ENCODE data around the gene CHCHD3. TPM values are rescaled to one million over a fixed set of nuclear protein-coding genes. Genes with fewer than 3 reads are reported as not detected.

Gene CHCHD3
- total and polyA plus RNA-seq, 4 donors, result 20.1 to 78.0 (median 46.9) TPM

DNA sequence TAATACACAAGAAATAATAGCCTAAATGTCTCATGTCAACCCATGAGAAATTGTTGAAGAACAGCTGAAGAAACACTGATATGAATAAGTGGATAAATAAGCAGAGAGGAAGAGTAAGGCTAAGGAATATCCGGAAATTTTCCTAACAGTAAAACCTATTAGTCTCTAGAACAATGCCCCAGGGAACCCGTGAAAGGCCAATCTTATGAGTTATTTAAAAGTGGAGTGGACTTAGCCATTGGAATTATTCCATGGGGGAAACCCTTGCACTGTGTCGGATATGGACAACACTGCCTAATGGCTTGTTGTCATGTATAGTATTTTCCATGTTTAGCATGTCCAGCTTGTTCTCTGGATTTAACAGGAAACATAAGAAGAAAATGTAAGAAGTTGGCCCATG lies 288.4 kb downstream of the CHCHD3 start:
- H3K27me3 ChIP-seq (ENCODE audit: control insufficient read depth in 3 of 3, insufficient read depth in 3 of 3, low read length in 2 of 3), result no peaks in the 10 kb centered on the region
- WGBS, 2 donors, result 88 to 93% methylated on average over 3 of the region's 3 CpGs
- no peak overlapping the region for H3K9ac ChIP-seq (ENCODE audit: insufficient read depth in 1 of 2, low read length in 2 of 2)
- TF ChIP-seq, protein P1, sequence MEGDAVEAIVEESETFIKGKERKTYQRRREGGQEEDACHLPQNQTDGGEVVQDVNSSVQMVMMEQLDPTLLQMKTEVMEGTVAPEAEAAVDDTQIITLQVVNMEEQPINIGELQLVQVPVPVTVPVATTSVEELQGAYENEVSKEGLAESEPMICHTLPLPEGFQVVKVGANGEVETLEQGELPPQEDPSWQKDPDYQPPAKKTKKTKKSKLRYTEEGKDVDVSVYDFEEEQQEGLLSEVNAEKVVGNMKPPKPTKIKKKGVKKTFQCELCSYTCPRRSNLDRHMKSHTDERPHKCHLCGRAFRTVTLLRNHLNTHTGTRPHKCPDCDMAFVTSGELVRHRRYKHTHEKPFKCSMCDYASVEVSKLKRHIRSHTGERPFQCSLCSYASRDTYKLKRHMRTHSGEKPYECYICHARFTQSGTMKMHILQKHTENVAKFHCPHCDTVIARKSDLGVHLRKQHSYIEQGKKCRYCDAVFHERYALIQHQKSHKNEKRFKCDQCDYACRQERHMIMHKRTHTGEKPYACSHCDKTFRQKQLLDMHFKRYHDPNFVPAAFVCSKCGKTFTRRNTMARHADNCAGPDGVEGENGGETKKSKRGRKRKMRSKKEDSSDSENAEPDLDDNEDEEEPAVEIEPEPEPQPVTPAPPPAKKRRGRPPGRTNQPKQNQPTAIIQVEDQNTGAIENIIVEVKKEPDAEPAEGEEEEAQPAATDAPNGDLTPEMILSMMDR (IDR thresholded peaks at IDR 0.05; ENCODE audit: control extremely low read depth, extremely low read depth), result no peak
- H3K9me3 ChIP-seq (ENCODE audit: control insufficient read depth in 4 of 4, insufficient read depth in 3 of 4, low read length in 3 of 4), result no peaks in the 10 kb centered on the region
- H3K4me1 ChIP-seq (ENCODE audit: control insufficient read depth in 5 of 5, insufficient read depth in 5 of 5, low read length in 5 of 5), result peaks cover 0 to 8% (median 0%) of the 10 kb centered on the region in 5 donors
- ATAC-seq (ENCODE audit: insufficient read depth, low FRiP score) (no peak), DNase-seq (no peak)
- H3K36me3 ChIP-seq (ENCODE audit: control insufficient read depth in 4 of 4, insufficient read depth in 4 of 4, low read length in 4 of 4), result peaks cover 0 to 9% (median 3%) of the 10 kb centered on the region in 4 donors
- H3K4me3 ChIP-seq, result no peak overlapping the region
- H3K27ac ChIP-seq (ENCODE audit: low read depth in 1 of 2, low read length in 1 of 2), result no peak overlapping the region

DNA sequence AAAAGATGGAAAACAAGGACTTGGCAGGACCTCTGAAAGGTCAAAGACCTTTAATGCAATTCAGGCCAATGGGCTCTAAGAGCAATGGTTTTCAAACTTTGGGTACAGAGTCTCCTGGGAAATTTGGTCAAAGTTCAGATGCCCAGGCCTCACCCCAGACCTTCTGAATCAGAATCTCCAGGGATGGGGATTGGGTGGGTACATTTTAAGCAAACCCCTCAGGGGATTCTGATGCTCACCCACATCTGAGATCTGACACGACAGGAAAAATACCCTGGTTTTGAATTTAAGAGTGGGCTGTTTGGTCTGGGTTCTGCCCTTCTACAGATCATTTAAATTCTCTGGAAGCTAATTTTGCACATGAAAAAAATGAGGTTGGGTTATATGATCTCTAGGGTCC lies 290.9 kb downstream of the CHCHD3 start:
- Histone ChIP-seq H3K4me1 (ENCODE audit: control insufficient read depth in 5 of 5, insufficient read depth in 5 of 5, low read length in 5 of 5) (peaks cover 0 to 7% (median 0%) of the 10 kb centered on the region in 5 donors), H3K27me3 (ENCODE audit: control insufficient read depth in 3 of 3, insufficient read depth in 3 of 3, low read length in 2 of 3) (no peaks in the 10 kb centered on the region)
- WGBS, 2 donors, result 96 to 98% methylated on average over 1 of the region's 1 CpG

DNA sequence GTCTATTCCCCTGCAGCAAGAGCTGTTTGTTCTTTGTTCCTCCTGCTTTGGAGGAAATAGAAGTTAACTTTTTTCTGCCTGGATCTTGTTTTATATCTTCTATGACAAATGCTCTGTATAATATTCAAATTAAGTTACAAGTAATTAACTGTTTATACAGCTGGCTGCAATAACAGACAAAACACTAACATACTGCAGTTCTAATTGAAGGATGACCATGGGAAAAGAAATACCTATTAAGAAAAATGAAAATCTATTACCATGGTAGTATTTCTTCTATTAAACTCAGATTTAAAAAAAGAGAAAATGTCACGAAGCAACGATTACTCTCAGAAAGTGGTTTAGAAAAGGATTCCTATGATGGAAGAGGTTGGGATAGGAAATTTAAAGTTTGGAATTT lies 291.8 kb downstream of the CHCHD3 start:
- Histone ChIP-seq H3K36me3 (ENCODE audit: control insufficient read depth in 4 of 4, insufficient read depth in 4 of 4, low read length in 4 of 4) (peaks cover 0 to 6% (median 2%) of the 10 kb centered on the region in 4 donors), H3K27ac (ENCODE audit: low read depth in 1 of 2, low read length in 1 of 2) (no peak overlapping the region), H3K4me1 (ENCODE audit: control insufficient read depth in 5 of 5, insufficient read depth in 5 of 5, low read length in 5 of 5) (peaks cover 0 to 7% (median 0%) of the 10 kb centered on the region in 5 donors), H3K4me3 (no peak overlapping the region), H3K9ac (ENCODE audit: insufficient read depth in 1 of 2, low read length in 2 of 2) (no peak overlapping the region), H3K9me3 (ENCODE audit: control insufficient read depth in 4 of 4, insufficient read depth in 3 of 4, low read length in 3 of 4) (no peaks in the 10 kb centered on the region), H3K27me3 (ENCODE audit: control insufficient read depth in 3 of 3, insufficient read depth in 3 of 3, low read length in 2 of 3) (no peaks in the 10 kb centered on the region)
- TF ChIP-seq, protein P1 (IDR thresholded peaks at IDR 0.05; ENCODE audit: control extremely low read depth, extremely low read depth), result no peak
- ATAC-seq (ENCODE audit: insufficient read depth, low FRiP score) (no peak), DNase-seq (no peak)
- 98 to 99% methylated on average over 2 of the region's 2 CpGs for WGBS, 2 donors

More for the DNA sequence above, 290.9 kb downstream of the CHCHD3 start:
- Histone ChIP-seq H3K27ac (ENCODE audit: low read depth in 1 of 2, low read length in 1 of 2) (no peak overlapping the region), H3K9ac (ENCODE audit: insufficient read depth in 1 of 2, low read length in 2 of 2) (no peak overlapping the region), H3K9me3 (ENCODE audit: control insufficient read depth in 4 of 4, insufficient read depth in 3 of 4, low read length in 3 of 4) (no peaks in the 10 kb centered on the region), H3K36me3 (ENCODE audit: control insufficient read depth in 4 of 4, insufficient read depth in 4 of 4, low read length in 4 of 4) (peaks cover 0 to 6% (median 3%) of the 10 kb centered on the region in 4 donors), H3K4me3 (no peak overlapping the region)
- TF ChIP-seq, protein P1 (IDR thresholded peaks at IDR 0.05; ENCODE audit: control extremely low read depth, extremely low read depth), result no peak
- DNase-seq (no peak), ATAC-seq (ENCODE audit: insufficient read depth, low FRiP score) (no peak)

DNA sequence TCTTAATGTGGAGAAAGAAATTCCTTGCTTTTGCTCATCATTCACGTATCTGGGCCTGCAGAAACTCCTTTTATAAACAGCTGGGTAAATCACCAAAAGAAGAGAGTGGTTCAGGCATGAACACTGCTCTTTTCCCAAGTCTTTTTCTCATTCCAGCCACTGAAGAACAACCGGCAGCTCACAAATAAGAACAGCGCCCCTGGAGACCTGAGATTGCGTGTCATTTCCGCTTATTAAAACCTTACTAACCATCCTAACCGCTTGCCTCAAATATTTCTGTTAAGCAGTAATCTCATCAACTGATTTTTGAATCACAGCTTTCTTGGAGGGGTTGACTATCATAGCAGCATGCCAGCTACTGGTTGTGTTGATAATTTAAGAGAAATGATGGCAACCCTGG lies 292.6 kb downstream of the CHCHD3 start:
- ATAC-seq (ENCODE audit: insufficient read depth, low FRiP score) (no peak), DNase-seq (no peak)
- WGBS, 2 donors, result 98 to 99% methylated on average over 6 of the region's 6 CpGs
- TF ChIP-seq, protein P1 (IDR thresholded peaks at IDR 0.05; ENCODE audit: control extremely low read depth, extremely low read depth), result no peak
- no peak overlapping the region for H3K9ac ChIP-seq (ENCODE audit: insufficient read depth in 1 of 2, low read length in 2 of 2)
- H3K36me3 ChIP-seq (ENCODE audit: control insufficient read depth in 4 of 4, insufficient read depth in 4 of 4, low read length in 4 of 4), result peaks cover 0 to 6% (median 0%) of the 10 kb centered on the region in 4 donors
- H3K4me3 ChIP-seq, result no peak overlapping the region
- no peaks in the 10 kb centered on the region for H3K9me3 ChIP-seq (ENCODE audit: control insufficient read depth in 4 of 4, insufficient read depth in 3 of 4, low read length in 3 of 4)
- H3K27ac ChIP-seq (ENCODE audit: low read depth in 1 of 2, low read length in 1 of 2), result no peak overlapping the region
- H3K27me3 ChIP-seq (ENCODE audit: control insufficient read depth in 3 of 3, insufficient read depth in 3 of 3, low read length in 2 of 3), result no peaks in the 10 kb centered on the region
- H3K4me1 ChIP-seq (ENCODE audit: control insufficient read depth in 5 of 5, insufficient read depth in 5 of 5, low read length in 5 of 5), result peaks cover 0 to 7% (median 0%) of the 10 kb centered on the region in 5 donors

All from lung (tissue), 12 donors.